Osteoblast (primary cell): ENCODE data around the gene PTPN7. TPM values are rescaled to one million over a fixed set of nuclear protein-coding genes. Genes with fewer than 3 reads are reported as not detected.
A peak's percentile ranks its signal among the peaks of the same experiment; 100 is the strongest.

Source experiments
- DNase-seq: peaks from one replicate; pipeline ENCODE4 v3.0.0; 2011; ENCODE audit warnings: low spot score, mixed read lengths; ENCODE audit not compliant: insufficient read length; ENCODE audit errors: missing footprints
- H2AFZ ChIP-seq: 2 replicates; pipeline ENCODE4 v1.6.0; 2011; ENCODE audit warnings: mild to moderate bottlenecking, low read length
- H3K27ac ChIP-seq: 2 replicates; pipeline ENCODE4 v1.5.1; 2011; ENCODE audit warnings: mild to moderate bottlenecking, low read depth, low read length, moderate library complexity
- H3K27me3 ChIP-seq: 2 replicates; pipeline ENCODE4 v1.6.0; 2012; ENCODE audit warnings: mild to moderate bottlenecking, control low read depth, inconsistent platforms, low read length, moderate library complexity; ENCODE audit not compliant: insufficient read depth
- H3K36me3 ChIP-seq: 2 replicates; pipeline ENCODE4 v1.5.1; 2011; ENCODE audit warnings: mild to moderate bottlenecking, low read length, control low read depth, moderate library complexity; ENCODE audit not compliant: insufficient read depth
- H3K4me1 ChIP-seq: 2 replicates; pipeline ENCODE4 v1.5.1; 2011; ENCODE audit warnings: mild to moderate bottlenecking, low read length, control low read depth, moderate library complexity; ENCODE audit not compliant: insufficient read depth
- H3K4me2 ChIP-seq: 2 replicates; pipeline ENCODE4 v1.6.0; 2011; ENCODE audit warnings: mild to moderate bottlenecking, low read length; ENCODE audit not compliant: insufficient read depth
- H3K4me3 ChIP-seq: fragments of 200-600 bp; sonication (generic); 3 replicates; pipeline ENCODE4 v1.5.1; 2012; ENCODE audit warnings: mild to moderate bottlenecking, low read length, inconsistent platforms; ENCODE audit not compliant: insufficient read depth
- H3K79me2 ChIP-seq: 2 replicates; pipeline ENCODE4 v1.6.0; 2012; ENCODE audit warnings: mild to moderate bottlenecking, low read length, control low read depth, inconsistent platforms; ENCODE audit not compliant: insufficient read depth
- H3K9me3 ChIP-seq: 2 replicates; pipeline ENCODE4 v1.5.1; 2011; ENCODE audit warnings: low read depth, low read length, control low read depth
- H4K20me1 ChIP-seq: 2 replicates; pipeline ENCODE4 v1.6.0; 2012; ENCODE audit warnings: mild to moderate bottlenecking, low read length, control low read depth; ENCODE audit not compliant: insufficient read depth
- CTCF ChIP-seq: IDR thresholded peaks from 2 replicates; pipeline ENCODE4 v1.5.1; 2011; ENCODE audit warnings: mild to moderate bottlenecking, low read depth, low read length, moderate library complexity; ENCODE audit errors: extremely low read depth
- total RNA-seq: library from RNA; depleted of rRNA; stranded (reverse); fragments of >200 nt; gene quantifications from 2 replicates; pipeline ENCODE4 v1.2.3, GENCODE V29; 2012

The PTPN7 gene
- total RNA-seq, 1 donor = not detected

DNA sequence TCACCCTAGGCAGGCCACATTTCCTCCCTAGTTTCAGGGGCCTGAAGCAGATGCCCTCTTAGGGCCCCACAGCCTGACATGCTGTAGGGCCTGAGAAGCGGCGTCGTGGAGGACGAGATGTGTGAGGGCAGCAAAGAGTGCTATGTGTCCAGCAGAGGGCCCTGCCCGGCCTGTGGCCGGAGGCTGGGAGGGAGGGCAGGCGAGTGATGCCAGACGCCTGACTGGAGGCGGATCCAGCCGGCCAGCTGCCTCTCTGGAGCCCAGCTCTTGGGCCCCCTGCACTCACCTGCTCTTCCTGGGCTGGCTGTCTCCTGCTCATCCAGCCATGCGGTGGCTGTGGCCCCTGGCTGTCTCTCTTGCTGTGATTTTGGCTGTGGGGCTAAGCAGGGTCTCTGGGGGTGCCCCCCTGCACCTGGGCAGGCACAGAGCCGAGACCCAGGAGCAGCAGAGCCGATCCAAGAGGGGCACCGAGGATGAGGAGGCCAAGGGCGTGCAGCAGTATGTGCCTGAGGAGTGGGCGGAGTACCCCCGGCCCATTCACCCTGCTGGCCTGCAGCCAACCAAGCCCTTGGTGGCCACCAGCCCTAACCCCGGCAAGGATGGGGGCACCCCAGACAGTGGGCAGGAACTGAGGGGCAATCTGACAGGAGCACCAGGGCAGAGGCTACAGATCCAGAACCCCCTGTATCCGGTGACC lies 37.6 kb downstream of the PTPN7 start, which contains the start of gene GPR37L1:
Gene GPR37L1, plus strand, starts transcription at position 279 of the 697 bp plus-strand sequence. Its CDS starts 47 bp downstream, at position 326.
- Histone ChIP-seq H3K4me2 (no peak within 1 kb of the TSS), H2AFZ (no peak within 1 kb of the TSS), H3K27ac (no peak within 1 kb of the TSS), H3K4me3 (no peak within 1 kb of the TSS), H3K36me3 (no peaks in the 10 kb centered on the region), H3K4me1 (peaks cover 4% of the 10 kb centered on the region), H3K79me2 (no peaks in the 10 kb centered on the region), H3K9me3 (no peaks in the 10 kb centered on the region), H4K20me1 (no peaks in the 10 kb centered on the region), H3K27me3 (peaks cover 14% of the 10 kb centered on the region)
- TF ChIP-seq CTCF = peak; percentile 62
- DNase-seq = peak; percentile 98

- H3K36me3 ChIP-seq = no peaks in the 10 kb centered on the region
- peak; percentile 86 for DNase-seq
- TF ChIP-seq CTCF = no peak
Measured at GRCh38 chr1:202121006-202121405, 39.4 kb downstream of the PTPN7 start.

DNA sequence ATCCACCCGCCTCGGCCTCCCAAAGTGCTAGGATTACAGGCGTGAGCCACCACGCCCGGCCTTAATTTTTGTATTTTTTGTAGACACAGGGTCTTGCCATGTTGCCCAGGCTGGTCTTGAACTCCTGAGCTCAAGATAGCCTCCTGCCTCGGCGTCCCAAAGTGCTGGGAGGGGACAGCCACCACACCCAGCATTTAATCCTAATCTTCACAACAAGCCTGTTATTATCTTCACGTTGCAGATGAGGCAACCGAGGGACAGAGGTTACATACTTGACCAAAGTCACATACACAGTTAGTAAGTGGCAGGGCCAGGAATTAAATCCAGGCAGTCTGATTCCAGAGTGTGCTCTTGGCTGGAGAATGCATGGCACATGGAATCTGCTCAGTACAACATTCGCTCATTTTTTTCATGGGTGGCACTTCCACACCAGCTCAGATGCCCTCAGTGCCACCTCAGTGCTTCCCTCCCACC lies 42.5 kb downstream of the PTPN7 start:
- DNase-seq = peak; percentile 3
- Histone ChIP-seq H3K36me3 (no peaks in the 10 kb centered on the region), H3K27me3 (peaks cover 5% of the 10 kb centered on the region), H3K4me1 (peaks cover 9% of the 10 kb centered on the region), H3K4me2 (no peak overlapping the region), H3K27ac (no peak overlapping the region), H2AFZ (no peak overlapping the region), H3K9me3 (no peaks in the 10 kb centered on the region), H3K79me2 (no peaks in the 10 kb centered on the region), H4K20me1 (no peaks in the 10 kb centered on the region), H3K4me3 (no peak overlapping the region)
- no peak for TF ChIP-seq CTCF

More at GRCh38 chr1:202121006-202121405, 39.4 kb downstream of the PTPN7 start:
- Histone ChIP-seq H4K20me1 (no peaks in the 10 kb centered on the region), H3K27ac (no peak overlapping the region), H2AFZ (no peak overlapping the region), H3K27me3 (peaks cover 14% of the 10 kb centered on the region), H3K4me2 (no peak overlapping the region), H3K9me3 (no peaks in the 10 kb centered on the region), H3K4me1 (peaks cover 4% of the 10 kb centered on the region), H3K79me2 (no peaks in the 10 kb centered on the region), H3K4me3 (no peak overlapping the region)

DNA sequence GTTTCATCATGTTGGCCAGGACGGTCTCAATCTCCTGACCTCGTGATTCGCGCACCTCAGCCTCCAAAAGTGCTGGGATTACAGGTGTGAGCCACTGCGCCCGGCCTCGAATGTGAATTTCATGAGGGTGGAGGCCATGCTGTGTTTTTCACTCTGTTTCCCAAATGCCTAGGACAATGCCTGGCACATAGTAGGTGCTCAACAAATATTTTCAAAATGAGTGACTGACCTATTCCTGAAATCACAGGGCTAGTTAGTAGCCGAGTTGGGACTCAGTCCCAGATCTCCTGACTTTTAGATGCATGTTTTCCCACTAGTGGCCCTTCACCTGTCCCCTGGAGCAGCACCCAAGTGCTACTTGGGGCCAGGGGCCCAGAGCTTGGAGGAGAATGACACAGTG lies 44.1 kb downstream of the PTPN7 start:
- H2AFZ ChIP-seq = no peak overlapping the region
- DNase-seq = peak; percentile 11
- no peaks in the 10 kb centered on the region for H3K36me3 ChIP-seq
- no peak overlapping the region for H3K4me3 ChIP-seq
- H3K4me2 ChIP-seq = no peak overlapping the region
- no peak for TF ChIP-seq CTCF
- no peaks in the 10 kb centered on the region for H3K79me2 ChIP-seq
- no peaks in the 10 kb centered on the region for H3K27me3 ChIP-seq
- H3K27ac ChIP-seq = no peak overlapping the region
- H3K4me1 ChIP-seq = peaks cover 10% of the 10 kb centered on the region
- no peaks in the 10 kb centered on the region for H4K20me1 ChIP-seq
- no peaks in the 10 kb centered on the region for H3K9me3 ChIP-seq
